ENCODE data around the gene ZNF286A. TPM values are rescaled to one million over a fixed set of nuclear protein-coding genes. Genes with fewer than 3 reads are reported as not detected.

The ZNF286A gene
- 25.2 to 31.4 TPM (median 28.7 TPM) in 5 replicates for total RNA-seq (2022; extraction: Qiagen RNA extraction)

DNA sequence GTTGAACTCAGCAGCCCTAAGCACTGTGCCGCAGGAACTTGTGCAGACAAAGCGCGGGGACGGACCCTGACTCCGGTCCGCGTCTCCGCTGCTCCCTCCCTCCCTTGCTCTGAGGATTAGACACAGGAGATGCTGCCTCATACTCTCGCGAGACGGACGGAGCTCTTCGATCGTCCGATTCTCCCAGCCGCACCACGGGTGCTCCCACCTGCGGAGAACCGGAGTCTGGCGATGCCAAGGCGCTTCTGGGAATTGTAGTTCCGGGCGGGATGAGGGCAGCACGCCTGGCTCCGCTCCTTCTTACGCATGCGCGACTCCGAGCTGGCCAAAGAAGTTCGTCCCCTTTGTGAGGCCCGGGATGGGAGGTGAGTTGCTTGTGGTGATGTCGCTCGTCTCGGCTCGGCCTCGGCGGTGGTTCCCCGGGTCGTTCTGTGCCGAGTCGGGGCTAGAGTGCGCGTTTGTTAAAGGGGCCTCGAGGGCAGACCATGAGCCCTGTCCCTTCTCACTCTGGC, at the start of gene ZNF286A:
Gene ZNF286A, plus strand, starts transcription at position 340 of the 512 bp plus-strand sequence. CDS start 578 bp downstream, outside the sequence.

DNA sequence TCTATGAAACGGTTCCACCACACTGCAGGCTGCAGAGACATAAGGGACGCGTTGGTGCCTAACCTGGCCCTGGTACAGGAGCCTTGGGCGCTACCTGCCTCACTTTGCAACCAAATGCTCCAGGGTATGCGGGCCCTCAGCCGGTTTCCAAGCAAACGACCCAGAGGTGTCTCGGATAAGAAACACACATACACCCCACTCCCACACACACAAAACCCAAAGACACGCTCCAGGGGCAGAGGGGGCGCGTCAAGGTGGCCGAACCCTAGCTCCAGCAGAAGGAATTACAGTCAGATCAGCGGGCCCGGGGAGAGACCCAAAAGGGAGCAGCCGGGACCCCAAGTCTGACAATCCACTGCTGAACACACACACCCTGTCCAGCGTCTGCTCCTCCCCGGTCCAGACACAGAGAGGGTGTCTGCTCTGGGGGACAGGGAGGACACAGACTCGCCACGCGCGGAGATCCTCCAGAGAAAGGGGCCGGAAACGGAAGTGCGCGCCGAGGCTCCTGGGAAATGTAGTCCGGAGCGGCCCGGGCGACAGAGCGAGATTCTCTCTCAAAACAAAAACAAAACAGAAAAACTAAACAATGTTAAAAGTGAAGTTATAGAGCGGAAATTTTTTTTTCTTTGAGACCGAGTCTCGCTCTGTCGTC, 15.6 kb upstream of the ZNF286A start, which contains the start of gene TRIM16:
Gene TRIM16, minus strand, starts transcription at position 488 of the 655 bp plus-strand sequence. CDS start 32,702 bp downstream, outside the sequence.

DNA sequence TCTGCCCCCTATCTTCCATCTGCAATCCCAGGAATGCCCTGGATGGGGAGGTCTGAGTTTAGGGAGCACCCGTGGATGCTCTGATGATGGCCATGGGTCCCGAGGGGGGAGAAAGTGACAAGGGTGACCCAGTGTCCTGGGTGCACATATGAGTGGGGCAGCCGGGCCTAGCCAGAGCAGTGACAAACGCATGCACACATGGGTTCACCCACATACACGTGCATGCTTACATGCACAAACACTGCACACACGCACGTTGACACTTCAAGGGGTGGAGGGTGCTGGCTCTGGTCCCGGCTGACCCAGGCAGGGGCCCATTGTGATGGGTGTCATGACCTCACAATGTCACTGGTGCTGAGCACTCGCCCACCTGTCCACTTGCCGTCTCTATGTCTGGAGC, 32.3 kb downstream of the ZNF286A start, which contains the start of gene TBC1D26:
Gene TBC1D26, plus strand, starts transcription at position 384 of the 400 bp plus-strand sequence. CDS start 3,066 bp downstream, outside the sequence.

Other genes starting within 250 kb of the ZNF286A start
- 0.78 to 1.6 TPM (median 1.2 TPM) in 4 of 5 replicates, not detected in the other for gene CDRT4, start 232.1 kb upstream of the ZNF286A start, total RNA-seq (2022; extraction: Qiagen RNA extraction)
- gene TVP23C, start 136.3 kb upstream of the ZNF286A start, total RNA-seq (2022; extraction: Qiagen RNA extraction): 6.6 to 12.2 TPM (median 10.0 TPM) in 5 replicates
- 2.0 to 3.7 TPM (median 3.4 TPM) in 5 replicates for gene FBXW10B, start 80.0 kb upstream of the ZNF286A start, total RNA-seq (2022; extraction: Qiagen RNA extraction)
- 196 to 235 TPM (median 212 TPM) in 5 replicates for gene TRIM16, start 15.4 kb upstream of the ZNF286A start, total RNA-seq (2022; extraction: Qiagen RNA extraction)
- not detected in 5 replicates for gene TBC1D26, start 32.5 kb downstream of the ZNF286A start, total RNA-seq (2022; extraction: Qiagen RNA extraction)
- 11.7 to 16.6 TPM (median 14.5 TPM) in 5 replicates for gene ADORA2B, start 245.4 kb downstream of the ZNF286A start, total RNA-seq (2022; extraction: Qiagen RNA extraction)